HCT116 (cell line): ENCODE data around the gene SLC7A9.

Experiments used
- CEBPB ChIP-seq: IDR thresholded peaks from 2 replicates; pipeline ENCODE4 v1.6.1; 2012; ENCODE audit warnings: low read depth
- EZH2 ChIP-seq: fragments of 200-600 bp; sonication (generic); IDR thresholded peaks from 2 replicates; pipeline ENCODE4 v1.6.1; 2017; ENCODE audit warnings: antibody characterized with exemption, mixed run types
- POLR2A ChIP-seq: IDR thresholded peaks from 2 replicates; pipeline ENCODE4 v1.7.0; 2011; ENCODE audit warnings: borderline replicate concordance; ENCODE audit not compliant: insufficient read depth, insufficient read length; ENCODE audit errors: extremely low read depth
- POLR2AphosphoS5 ChIP-seq: IDR thresholded peaks from 2 replicates; pipeline ENCODE4 v1.6.1; 2011; ENCODE audit warnings: mild to moderate bottlenecking, low read depth, low read length, moderate library complexity
- RAD21 ChIP-seq: IDR thresholded peaks from 2 replicates; pipeline ENCODE4 v1.6.1; 2012; ENCODE audit warnings: low read depth, mild to moderate bottlenecking
- YY1 ChIP-seq: IDR thresholded peaks from 2 replicates; pipeline ENCODE4 v1.6.1; 2011; ENCODE audit warnings: low read length, low read depth, moderate library complexity, mild to moderate bottlenecking; ENCODE audit not compliant: insufficient replicate concordance; ENCODE audit errors: extremely low read depth
- TF ChIP-seq, protein P1 (sequence below): IDR thresholded peaks from 2 replicates; pipeline ENCODE4 v1.6.1; 2012
- TF ChIP-seq, protein P2 (sequence below), 3 experiments: fragments of 200-600 bp in 1 of 3; sonication (generic) in 1 of 3; IDR thresholded peaks in 2 of 3; conservative IDR thresholded peaks in 1 of 3; 2 replicates each; pipeline ENCODE4 v1.5.1; 2012 to 2017; ENCODE audit warnings: low read depth in 2 of 3, low read length in 2 of 3, antibody characterized with exemption in 1 of 3, borderline replicate concordance in 1 of 3, control low read depth in 1 of 3, mild to moderate bottlenecking in 1 of 3, mixed read lengths in 1 of 3, mixed run types in 1 of 3, moderate library complexity in 1 of 3; ENCODE audit not compliant: insufficient read depth in 1 of 3
- TF ChIP-seq, protein P3 (sequence below): IDR thresholded peaks from 2 replicates; pipeline ENCODE4 v1.6.1; 2012; ENCODE audit warnings: low read depth
- TF ChIP-seq, protein P4 (sequence below): IDR thresholded peaks from 2 replicates; pipeline ENCODE4 v1.6.1; 2012

DNA sequence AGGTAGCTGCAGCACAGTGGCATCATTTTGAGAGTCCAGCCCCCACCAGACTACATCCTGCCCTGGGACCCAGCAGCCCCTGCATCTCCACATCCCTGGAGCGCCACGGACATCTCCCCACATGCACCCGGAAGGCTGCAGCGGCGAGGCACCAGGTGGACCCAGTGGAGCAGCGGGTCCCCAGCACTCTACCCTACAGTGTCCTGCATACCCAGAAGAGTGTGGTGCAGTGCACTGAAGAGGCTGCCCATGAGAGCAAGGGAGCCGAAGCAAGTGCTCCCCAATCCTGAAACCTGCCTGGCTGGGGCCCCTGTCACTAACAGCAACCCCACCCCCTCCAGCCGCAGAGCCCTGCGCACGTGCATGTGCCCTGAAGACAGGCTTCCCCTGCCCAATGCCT, 21.3 kb upstream of the SLC7A9 start:
- no peak for TF ChIP-seq POLR2A
- TF ChIP-seq, protein P1, sequence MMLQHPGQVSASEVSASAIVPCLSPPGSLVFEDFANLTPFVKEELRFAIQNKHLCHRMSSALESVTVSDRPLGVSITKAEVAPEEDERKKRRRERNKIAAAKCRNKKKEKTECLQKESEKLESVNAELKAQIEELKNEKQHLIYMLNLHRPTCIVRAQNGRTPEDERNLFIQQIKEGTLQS = no peak
- TF ChIP-seq CEBPB = no peak
- TF ChIP-seq, protein P2, sequence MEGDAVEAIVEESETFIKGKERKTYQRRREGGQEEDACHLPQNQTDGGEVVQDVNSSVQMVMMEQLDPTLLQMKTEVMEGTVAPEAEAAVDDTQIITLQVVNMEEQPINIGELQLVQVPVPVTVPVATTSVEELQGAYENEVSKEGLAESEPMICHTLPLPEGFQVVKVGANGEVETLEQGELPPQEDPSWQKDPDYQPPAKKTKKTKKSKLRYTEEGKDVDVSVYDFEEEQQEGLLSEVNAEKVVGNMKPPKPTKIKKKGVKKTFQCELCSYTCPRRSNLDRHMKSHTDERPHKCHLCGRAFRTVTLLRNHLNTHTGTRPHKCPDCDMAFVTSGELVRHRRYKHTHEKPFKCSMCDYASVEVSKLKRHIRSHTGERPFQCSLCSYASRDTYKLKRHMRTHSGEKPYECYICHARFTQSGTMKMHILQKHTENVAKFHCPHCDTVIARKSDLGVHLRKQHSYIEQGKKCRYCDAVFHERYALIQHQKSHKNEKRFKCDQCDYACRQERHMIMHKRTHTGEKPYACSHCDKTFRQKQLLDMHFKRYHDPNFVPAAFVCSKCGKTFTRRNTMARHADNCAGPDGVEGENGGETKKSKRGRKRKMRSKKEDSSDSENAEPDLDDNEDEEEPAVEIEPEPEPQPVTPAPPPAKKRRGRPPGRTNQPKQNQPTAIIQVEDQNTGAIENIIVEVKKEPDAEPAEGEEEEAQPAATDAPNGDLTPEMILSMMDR (IDR thresholded peaks at IDR 0.05 in 2 of 3, conservative IDR thresholded peaks at IDR 0.05 in 1 of 3; ENCODE audit: borderline replicate concordance in 1 of 3, insufficient read depth in 1 of 3, low read depth in 2 of 3, low read length in 2 of 3) = no peak
- TF ChIP-seq, protein P3, sequence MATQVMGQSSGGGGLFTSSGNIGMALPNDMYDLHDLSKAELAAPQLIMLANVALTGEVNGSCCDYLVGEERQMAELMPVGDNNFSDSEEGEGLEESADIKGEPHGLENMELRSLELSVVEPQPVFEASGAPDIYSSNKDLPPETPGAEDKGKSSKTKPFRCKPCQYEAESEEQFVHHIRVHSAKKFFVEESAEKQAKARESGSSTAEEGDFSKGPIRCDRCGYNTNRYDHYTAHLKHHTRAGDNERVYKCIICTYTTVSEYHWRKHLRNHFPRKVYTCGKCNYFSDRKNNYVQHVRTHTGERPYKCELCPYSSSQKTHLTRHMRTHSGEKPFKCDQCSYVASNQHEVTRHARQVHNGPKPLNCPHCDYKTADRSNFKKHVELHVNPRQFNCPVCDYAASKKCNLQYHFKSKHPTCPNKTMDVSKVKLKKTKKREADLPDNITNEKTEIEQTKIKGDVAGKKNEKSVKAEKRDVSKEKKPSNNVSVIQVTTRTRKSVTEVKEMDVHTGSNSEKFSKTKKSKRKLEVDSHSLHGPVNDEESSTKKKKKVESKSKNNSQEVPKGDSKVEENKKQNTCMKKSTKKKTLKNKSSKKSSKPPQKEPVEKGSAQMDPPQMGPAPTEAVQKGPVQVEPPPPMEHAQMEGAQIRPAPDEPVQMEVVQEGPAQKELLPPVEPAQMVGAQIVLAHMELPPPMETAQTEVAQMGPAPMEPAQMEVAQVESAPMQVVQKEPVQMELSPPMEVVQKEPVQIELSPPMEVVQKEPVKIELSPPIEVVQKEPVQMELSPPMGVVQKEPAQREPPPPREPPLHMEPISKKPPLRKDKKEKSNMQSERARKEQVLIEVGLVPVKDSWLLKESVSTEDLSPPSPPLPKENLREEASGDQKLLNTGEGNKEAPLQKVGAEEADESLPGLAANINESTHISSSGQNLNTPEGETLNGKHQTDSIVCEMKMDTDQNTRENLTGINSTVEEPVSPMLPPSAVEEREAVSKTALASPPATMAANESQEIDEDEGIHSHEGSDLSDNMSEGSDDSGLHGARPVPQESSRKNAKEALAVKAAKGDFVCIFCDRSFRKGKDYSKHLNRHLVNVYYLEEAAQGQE = no peak
- TF ChIP-seq EZH2 = no peak
- TF ChIP-seq YY1 = no peak
- TF ChIP-seq RAD21 = no peak
- no peak for TF ChIP-seq POLR2AphosphoS5
- TF ChIP-seq, protein P4, sequence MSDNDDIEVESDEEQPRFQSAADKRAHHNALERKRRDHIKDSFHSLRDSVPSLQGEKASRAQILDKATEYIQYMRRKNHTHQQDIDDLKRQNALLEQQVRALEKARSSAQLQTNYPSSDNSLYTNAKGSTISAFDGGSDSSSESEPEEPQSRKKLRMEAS = no peak
